WTC11 (cell line): ENCODE data around the gene PDHA1. TPM values are rescaled to one million over a fixed set of nuclear protein-coding genes. Genes with fewer than 3 reads are reported as not detected.

Experiments
- ATAC-seq: fragments of 200-7000 bp; cut with Tn5 transposase; 2 replicates; pipeline ENCODE4 v1.10.0; 2021; ENCODE audit warnings: mild to moderate bottlenecking, moderate library complexity
- CTCF ChIA-PET: fragments of 300-600 bp; sonication (Branson Sonifier 250); formaldehyde crosslinking; loops from one replicate; lab custom pipeline; 2021; ENCODE audit warnings: antibody characterized with exemption; lab: Charles Lee
- POLR2A ChIA-PET: fragments of 350-600 bp; sonication (Branson Sonifier 250); formaldehyde crosslinking; loops from one replicate; lab custom pipeline; 2021; ENCODE audit warnings: antibody characterized with exemption; lab: Charles Lee
- DNase-seq: peaks from one replicate; pipeline ENCODE4 v3.0.0; 2021; ENCODE audit warnings: low spot score
- H3K27ac Mint-ChIP-seq: 2 replicates; pipeline ENCODE4 v1.8.0; 2021; ENCODE audit warnings: mixed read lengths
- H3K27me3 Mint-ChIP-seq: 2 replicates; pipeline ENCODE4 v1.8.0; 2021; ENCODE audit warnings: low read depth, mild to moderate bottlenecking, moderate library complexity, mixed read lengths
- H3K36me3 Mint-ChIP-seq: 2 replicates; pipeline ENCODE4 v1.8.0; 2021; ENCODE audit warnings: mixed read lengths
- H3K4me1 Mint-ChIP-seq: 2 replicates; pipeline ENCODE4 v1.8.0; 2022; ENCODE audit warnings: mixed read lengths
- H3K4me3 Mint-ChIP-seq: 2 replicates; pipeline ENCODE4 v1.8.0; 2021; ENCODE audit warnings: mild to moderate bottlenecking, moderate library complexity, mixed read lengths
- H3K9me3 Mint-ChIP-seq: 2 replicates; pipeline ENCODE4 v1.8.0; 2021; ENCODE audit warnings: mixed read lengths
- ETV6 ChIP-seq: sonication (generic); formaldehyde crosslinking; IDR thresholded peaks from 2 replicates; pipeline ENCODE4 v1.8.1; 2022; ENCODE audit warnings: mild to moderate bottlenecking, missing genetic modification reagents
- IRF2 ChIP-seq: sonication (generic); formaldehyde crosslinking; IDR thresholded peaks from 2 replicates; pipeline ENCODE4 v1.8.0; 2022; ENCODE audit warnings: low read depth, missing genetic modification reagents, borderline replicate concordance
- SMAD3 ChIP-seq: sonication (generic); formaldehyde crosslinking; IDR thresholded peaks from 2 replicates; pipeline ENCODE4 v1.8.0; 2022; ENCODE audit warnings: missing genetic modification reagents, mild to moderate bottlenecking, borderline replicate concordance
- ZNF416 ChIP-seq: fragments of 250-450 bp; sonication (Bioruptor Pico); IDR thresholded peaks from 2 replicates; pipeline ENCODE4 v1.9.0; 2021; ENCODE audit warnings: mild to moderate bottlenecking, inconsistent platforms
- total RNA-seq: library from RNA; stranded (reverse); gene quantifications from 3 replicates; pipeline ENCODE4 v1.2.3, GENCODE V29; 2021
- TF ChIP-seq, protein P1 (sequence below): sonication (generic); formaldehyde crosslinking; IDR thresholded peaks from 2 replicates; pipeline ENCODE4 v1.8.1; 2023; ENCODE audit warnings: mild to moderate bottlenecking, missing genetic modification reagents
- TF ChIP-seq, protein P2 (sequence below): sonication (generic); formaldehyde crosslinking; IDR thresholded peaks from 2 replicates; pipeline ENCODE4 v1.8.1; 2022; ENCODE audit warnings: missing genetic modification reagents, borderline replicate concordance
- TF ChIP-seq, protein P3 (sequence below): sonication (generic); formaldehyde crosslinking; IDR thresholded peaks from 2 replicates; pipeline ENCODE4 v1.8.0; 2022; ENCODE audit warnings: mild to moderate bottlenecking, missing genetic modification reagents
- TF ChIP-seq, protein P4 (sequence below): fragments of 250-450 bp; sonication (Bioruptor Pico); IDR thresholded peaks from 2 replicates; pipeline ENCODE4 v1.9.0; 2021; ENCODE audit warnings: mild to moderate bottlenecking, borderline replicate concordance
- TF ChIP-seq, protein P5 (sequence below): sonication (generic); formaldehyde crosslinking; IDR thresholded peaks from 2 replicates; pipeline ENCODE4 v1.8.0; 2022; ENCODE audit warnings: missing genetic modification reagents
- TF ChIP-seq, protein P6 (sequence below): sonication (generic); formaldehyde crosslinking; conservative IDR thresholded peaks from 2 replicates; pipeline ENCODE4 v1.8.1; 2022; ENCODE audit warnings: mild to moderate bottlenecking, missing genetic modification reagents
- TF ChIP-seq, protein P7 (sequence below): sonication (generic); formaldehyde crosslinking; IDR thresholded peaks from 2 replicates; pipeline ENCODE4 v1.8.0; 2023; ENCODE audit warnings: mild to moderate bottlenecking, missing genetic modification reagents
- TF ChIP-seq, protein P8 (sequence below): sonication (generic); formaldehyde crosslinking; IDR thresholded peaks from 2 replicates; pipeline ENCODE4 v1.8.0; 2023; ENCODE audit warnings: missing genetic modification reagents, mild to moderate bottlenecking, borderline replicate concordance

The PDHA1 gene
- total RNA-seq, 1 experiment from 2014 or later = 292 TPM

DNA sequence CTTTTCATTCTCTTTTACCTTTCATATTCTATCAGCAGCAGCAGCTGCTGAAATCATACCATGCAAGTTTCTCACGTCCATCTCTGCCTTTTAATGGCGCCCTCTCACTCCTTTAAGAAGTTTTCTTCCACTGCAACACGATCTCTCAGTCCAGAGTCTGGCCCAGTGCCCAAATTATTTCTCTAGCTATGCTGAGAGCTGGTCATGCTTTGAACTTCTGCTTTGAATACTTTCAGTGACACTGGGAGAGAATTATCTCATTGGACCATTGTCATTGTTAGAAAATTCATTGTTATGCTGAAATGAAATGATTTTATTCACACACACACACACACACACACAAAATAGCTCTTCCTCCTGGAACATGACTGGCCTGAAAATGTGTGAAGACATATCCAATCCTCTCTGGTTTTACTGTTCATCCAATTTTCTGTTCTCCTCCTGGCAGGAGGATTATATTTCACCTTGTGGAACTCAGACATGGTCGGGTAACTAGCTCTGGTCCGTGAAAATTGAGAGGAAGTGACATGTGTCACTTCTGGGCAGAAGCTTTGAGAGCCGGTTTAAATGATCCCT is 1.3 kb upstream of the PDHA1 start:
- Mint-ChIP-seq H3K9me3 (no peaks in the 10 kb centered on the region), H3K36me3 (no peaks in the 10 kb centered on the region), H3K27me3 (no peaks in the 10 kb centered on the region), H3K4me3 (peak overlapping the region; percentile 80), H3K4me1 (peaks cover 8% of the 10 kb centered on the region), H3K27ac (no peak overlapping the region)
- DNase-seq (no peak), ATAC-seq (no peak)
- TF ChIP-seq, protein P1, sequence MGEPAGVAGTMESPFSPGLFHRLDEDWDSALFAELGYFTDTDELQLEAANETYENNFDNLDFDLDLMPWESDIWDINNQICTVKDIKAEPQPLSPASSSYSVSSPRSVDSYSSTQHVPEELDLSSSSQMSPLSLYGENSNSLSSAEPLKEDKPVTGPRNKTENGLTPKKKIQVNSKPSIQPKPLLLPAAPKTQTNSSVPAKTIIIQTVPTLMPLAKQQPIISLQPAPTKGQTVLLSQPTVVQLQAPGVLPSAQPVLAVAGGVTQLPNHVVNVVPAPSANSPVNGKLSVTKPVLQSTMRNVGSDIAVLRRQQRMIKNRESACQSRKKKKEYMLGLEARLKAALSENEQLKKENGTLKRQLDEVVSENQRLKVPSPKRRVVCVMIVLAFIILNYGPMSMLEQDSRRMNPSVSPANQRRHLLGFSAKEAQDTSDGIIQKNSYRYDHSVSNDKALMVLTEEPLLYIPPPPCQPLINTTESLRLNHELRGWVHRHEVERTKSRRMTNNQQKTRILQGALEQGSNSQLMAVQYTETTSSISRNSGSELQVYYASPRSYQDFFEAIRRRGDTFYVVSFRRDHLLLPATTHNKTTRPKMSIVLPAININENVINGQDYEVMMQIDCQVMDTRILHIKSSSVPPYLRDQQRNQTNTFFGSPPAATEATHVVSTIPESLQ = no peak
- TF ChIP-seq ZNF416 (no peak), IRF2 (CRISPR knock-in tag) (no peak)
- TF ChIP-seq, protein P2, sequence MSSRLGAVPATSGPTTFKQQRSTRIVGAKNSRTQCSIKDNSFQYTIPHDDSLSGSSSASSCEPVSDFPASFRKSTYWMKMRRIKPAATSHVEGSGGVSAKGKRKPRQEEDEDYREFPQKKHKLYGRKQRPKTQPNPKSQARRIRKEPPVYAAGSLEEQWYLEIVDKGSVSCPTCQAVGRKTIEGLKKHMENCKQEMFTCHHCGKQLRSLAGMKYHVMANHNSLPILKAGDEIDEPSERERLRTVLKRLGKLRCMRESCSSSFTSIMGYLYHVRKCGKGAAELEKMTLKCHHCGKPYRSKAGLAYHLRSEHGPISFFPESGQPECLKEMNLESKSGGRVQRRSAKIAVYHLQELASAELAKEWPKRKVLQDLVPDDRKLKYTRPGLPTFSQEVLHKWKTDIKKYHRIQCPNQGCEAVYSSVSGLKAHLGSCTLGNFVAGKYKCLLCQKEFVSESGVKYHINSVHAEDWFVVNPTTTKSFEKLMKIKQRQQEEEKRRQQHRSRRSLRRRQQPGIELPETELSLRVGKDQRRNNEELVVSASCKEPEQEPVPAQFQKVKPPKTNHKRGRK = no peak
- TF ChIP-seq, protein P3, sequence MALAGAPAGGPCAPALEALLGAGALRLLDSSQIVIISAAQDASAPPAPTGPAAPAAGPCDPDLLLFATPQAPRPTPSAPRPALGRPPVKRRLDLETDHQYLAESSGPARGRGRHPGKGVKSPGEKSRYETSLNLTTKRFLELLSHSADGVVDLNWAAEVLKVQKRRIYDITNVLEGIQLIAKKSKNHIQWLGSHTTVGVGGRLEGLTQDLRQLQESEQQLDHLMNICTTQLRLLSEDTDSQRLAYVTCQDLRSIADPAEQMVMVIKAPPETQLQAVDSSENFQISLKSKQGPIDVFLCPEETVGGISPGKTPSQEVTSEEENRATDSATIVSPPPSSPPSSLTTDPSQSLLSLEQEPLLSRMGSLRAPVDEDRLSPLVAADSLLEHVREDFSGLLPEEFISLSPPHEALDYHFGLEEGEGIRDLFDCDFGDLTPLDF (CRISPR knock-in tag) = no peak
- POLR2A ChIA-PET = interaction anchor here (0.5 kb wide), 1 partner anchor 230 kb away, joined by 12 read pairs; no protein-coding TSS in a partner anchor
- CTCF ChIA-PET = no interaction called here

DNA sequence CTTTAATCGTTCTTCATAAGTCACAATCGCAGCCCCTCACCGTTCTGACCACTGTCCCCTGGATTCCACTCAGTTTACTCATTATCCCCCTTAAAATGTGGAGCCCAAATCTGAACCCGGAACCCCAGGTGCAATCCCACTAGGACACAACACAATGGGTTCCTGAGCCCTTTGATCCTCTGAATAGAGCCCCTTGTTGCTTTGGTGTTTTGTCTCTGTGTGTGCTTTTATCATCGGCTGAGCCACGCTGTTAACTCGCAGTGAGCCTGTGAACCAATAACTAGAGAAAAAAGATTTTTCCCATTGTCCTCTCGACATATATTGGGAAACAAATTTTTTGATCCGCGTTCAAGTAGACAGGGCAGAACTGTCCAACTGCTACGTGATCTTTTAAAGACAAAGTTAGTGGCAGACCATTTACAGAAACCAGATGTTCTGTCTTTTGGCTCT is 617 bp upstream of the PDHA1 start:
- Mint-ChIP-seq H3K36me3 (peaks cover 3% of the 10 kb centered on the region; the same call in 1 of the 2 replicates), H3K9me3 (no peaks in the 10 kb centered on the region), H3K27me3 (no peaks in the 10 kb centered on the region), H3K4me1 (peaks cover 8% of the 10 kb centered on the region), H3K27ac (peak overlapping the region; percentile 45), H3K4me3 (peak overlapping the region; percentile 80)
- ATAC-seq = no peak
- CTCF ChIA-PET = no interaction called here
- POLR2A ChIA-PET = no interaction called here
- no peak for DNase-seq
- no peak for TF ChIP-seq ETV6 (CRISPR knock-in tag)
- TF ChIP-seq, protein P4, sequence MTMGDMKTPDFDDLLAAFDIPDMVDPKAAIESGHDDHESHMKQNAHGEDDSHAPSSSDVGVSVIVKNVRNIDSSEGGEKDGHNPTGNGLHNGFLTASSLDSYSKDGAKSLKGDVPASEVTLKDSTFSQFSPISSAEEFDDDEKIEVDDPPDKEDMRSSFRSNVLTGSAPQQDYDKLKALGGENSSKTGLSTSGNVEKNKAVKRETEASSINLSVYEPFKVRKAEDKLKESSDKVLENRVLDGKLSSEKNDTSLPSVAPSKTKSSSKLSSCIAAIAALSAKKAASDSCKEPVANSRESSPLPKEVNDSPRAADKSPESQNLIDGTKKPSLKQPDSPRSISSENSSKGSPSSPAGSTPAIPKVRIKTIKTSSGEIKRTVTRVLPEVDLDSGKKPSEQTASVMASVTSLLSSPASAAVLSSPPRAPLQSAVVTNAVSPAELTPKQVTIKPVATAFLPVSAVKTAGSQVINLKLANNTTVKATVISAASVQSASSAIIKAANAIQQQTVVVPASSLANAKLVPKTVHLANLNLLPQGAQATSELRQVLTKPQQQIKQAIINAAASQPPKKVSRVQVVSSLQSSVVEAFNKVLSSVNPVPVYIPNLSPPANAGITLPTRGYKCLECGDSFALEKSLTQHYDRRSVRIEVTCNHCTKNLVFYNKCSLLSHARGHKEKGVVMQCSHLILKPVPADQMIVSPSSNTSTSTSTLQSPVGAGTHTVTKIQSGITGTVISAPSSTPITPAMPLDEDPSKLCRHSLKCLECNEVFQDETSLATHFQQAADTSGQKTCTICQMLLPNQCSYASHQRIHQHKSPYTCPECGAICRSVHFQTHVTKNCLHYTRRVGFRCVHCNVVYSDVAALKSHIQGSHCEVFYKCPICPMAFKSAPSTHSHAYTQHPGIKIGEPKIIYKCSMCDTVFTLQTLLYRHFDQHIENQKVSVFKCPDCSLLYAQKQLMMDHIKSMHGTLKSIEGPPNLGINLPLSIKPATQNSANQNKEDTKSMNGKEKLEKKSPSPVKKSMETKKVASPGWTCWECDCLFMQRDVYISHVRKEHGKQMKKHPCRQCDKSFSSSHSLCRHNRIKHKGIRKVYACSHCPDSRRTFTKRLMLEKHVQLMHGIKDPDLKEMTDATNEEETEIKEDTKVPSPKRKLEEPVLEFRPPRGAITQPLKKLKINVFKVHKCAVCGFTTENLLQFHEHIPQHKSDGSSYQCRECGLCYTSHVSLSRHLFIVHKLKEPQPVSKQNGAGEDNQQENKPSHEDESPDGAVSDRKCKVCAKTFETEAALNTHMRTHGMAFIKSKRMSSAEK (CRISPR knock-in tag) = no peak
- TF ChIP-seq, protein P5, sequence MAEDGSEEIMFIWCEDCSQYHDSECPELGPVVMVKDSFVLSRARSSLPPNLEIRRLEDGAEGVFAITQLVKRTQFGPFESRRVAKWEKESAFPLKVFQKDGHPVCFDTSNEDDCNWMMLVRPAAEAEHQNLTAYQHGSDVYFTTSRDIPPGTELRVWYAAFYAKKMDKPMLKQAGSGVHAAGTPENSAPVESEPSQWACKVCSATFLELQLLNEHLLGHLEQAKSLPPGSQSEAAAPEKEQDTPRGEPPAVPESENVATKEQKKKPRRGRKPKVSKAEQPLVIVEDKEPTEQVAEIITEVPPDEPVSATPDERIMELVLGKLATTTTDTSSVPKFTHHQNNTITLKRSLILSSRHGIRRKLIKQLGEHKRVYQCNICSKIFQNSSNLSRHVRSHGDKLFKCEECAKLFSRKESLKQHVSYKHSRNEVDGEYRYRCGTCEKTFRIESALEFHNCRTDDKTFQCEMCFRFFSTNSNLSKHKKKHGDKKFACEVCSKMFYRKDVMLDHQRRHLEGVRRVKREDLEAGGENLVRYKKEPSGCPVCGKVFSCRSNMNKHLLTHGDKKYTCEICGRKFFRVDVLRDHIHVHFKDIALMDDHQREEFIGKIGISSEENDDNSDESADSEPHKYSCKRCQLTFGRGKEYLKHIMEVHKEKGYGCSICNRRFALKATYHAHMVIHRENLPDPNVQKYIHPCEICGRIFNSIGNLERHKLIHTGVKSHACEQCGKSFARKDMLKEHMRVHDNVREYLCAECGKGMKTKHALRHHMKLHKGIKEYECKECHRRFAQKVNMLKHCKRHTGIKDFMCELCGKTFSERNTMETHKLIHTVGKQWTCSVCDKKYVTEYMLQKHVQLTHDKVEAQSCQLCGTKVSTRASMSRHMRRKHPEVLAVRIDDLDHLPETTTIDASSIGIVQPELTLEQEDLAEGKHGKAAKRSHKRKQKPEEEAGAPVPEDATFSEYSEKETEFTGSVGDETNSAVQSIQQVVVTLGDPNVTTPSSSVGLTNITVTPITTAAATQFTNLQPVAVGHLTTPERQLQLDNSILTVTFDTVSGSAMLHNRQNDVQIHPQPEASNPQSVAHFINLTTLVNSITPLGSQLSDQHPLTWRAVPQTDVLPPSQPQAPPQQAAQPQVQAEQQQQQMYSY (CRISPR knock-in tag) = no peak
- TF ChIP-seq, protein P6, sequence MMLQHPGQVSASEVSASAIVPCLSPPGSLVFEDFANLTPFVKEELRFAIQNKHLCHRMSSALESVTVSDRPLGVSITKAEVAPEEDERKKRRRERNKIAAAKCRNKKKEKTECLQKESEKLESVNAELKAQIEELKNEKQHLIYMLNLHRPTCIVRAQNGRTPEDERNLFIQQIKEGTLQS (CRISPR knock-in tag) = no peak
- no peak for TF ChIP-seq SMAD3 (CRISPR knock-in tag)
- TF ChIP-seq, protein P7, sequence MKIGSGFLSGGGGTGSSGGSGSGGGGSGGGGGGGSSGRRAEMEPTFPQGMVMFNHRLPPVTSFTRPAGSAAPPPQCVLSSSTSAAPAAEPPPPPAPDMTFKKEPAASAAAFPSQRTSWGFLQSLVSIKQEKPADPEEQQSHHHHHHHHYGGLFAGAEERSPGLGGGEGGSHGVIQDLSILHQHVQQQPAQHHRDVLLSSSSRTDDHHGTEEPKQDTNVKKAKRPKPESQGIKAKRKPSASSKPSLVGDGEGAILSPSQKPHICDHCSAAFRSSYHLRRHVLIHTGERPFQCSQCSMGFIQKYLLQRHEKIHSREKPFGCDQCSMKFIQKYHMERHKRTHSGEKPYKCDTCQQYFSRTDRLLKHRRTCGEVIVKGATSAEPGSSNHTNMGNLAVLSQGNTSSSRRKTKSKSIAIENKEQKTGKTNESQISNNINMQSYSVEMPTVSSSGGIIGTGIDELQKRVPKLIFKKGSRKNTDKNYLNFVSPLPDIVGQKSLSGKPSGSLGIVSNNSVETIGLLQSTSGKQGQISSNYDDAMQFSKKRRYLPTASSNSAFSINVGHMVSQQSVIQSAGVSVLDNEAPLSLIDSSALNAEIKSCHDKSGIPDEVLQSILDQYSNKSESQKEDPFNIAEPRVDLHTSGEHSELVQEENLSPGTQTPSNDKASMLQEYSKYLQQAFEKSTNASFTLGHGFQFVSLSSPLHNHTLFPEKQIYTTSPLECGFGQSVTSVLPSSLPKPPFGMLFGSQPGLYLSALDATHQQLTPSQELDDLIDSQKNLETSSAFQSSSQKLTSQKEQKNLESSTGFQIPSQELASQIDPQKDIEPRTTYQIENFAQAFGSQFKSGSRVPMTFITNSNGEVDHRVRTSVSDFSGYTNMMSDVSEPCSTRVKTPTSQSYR (CRISPR knock-in tag) = no peak
- TF ChIP-seq, protein P8, sequence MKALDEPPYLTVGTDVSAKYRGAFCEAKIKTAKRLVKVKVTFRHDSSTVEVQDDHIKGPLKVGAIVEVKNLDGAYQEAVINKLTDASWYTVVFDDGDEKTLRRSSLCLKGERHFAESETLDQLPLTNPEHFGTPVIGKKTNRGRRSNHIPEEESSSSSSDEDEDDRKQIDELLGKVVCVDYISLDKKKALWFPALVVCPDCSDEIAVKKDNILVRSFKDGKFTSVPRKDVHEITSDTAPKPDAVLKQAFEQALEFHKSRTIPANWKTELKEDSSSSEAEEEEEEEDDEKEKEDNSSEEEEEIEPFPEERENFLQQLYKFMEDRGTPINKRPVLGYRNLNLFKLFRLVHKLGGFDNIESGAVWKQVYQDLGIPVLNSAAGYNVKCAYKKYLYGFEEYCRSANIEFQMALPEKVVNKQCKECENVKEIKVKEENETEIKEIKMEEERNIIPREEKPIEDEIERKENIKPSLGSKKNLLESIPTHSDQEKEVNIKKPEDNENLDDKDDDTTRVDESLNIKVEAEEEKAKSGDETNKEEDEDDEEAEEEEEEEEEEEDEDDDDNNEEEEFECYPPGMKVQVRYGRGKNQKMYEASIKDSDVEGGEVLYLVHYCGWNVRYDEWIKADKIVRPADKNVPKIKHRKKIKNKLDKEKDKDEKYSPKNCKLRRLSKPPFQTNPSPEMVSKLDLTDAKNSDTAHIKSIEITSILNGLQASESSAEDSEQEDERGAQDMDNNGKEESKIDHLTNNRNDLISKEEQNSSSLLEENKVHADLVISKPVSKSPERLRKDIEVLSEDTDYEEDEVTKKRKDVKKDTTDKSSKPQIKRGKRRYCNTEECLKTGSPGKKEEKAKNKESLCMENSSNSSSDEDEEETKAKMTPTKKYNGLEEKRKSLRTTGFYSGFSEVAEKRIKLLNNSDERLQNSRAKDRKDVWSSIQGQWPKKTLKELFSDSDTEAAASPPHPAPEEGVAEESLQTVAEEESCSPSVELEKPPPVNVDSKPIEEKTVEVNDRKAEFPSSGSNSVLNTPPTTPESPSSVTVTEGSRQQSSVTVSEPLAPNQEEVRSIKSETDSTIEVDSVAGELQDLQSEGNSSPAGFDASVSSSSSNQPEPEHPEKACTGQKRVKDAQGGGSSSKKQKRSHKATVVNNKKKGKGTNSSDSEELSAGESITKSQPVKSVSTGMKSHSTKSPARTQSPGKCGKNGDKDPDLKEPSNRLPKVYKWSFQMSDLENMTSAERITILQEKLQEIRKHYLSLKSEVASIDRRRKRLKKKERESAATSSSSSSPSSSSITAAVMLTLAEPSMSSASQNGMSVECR = no peak
- TF ChIP-seq ZNF416 = no peak
